ENCODE results near the gene HPS1. TPM values are rescaled to one million over a fixed set of nuclear protein-coding genes. Genes with fewer than 3 reads are reported as not detected.

HPS1 gene
- total and polyA plus RNA-seq, 2 donors (not counting 3 experiments of a cell fraction or from before 2014, with no cell fraction given): 60.7 to 67.5 TPM

DNA sequence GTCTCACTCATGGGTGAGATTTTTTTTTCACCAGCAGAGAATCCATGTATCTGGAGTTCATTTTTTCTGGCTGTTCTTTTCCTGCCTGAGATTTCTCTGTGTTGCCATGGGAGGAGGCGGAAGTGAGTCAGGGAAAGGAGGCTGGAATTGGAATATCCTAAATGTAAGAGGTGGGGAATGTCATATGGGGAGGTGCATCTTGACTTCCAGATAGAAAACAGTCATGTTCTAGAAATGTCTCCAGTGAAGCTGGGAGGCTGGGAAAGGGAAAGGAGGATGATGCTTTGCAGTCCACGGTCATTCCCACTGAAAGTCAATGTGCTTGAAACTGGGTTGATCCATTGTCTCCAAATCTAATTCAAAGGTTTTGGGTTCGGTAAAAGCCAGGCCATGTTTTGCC is 39.7 kb upstream of the HPS1 start:
- intact Hi-C loops (cut with micrococcal nuclease): no loop called here
- H3K27ac ChIP-seq (ENCODE audit: insufficient read depth, low read depth, low read length): no peak overlapping the region
- no peaks in the 10 kb centered on the region for H3K36me3 ChIP-seq (ENCODE audit: control insufficient read depth in 2 of 2, extremely low read depth in 1 of 2, insufficient read depth in 2 of 2, low read length in 2 of 2)
- no peaks in the 10 kb centered on the region for H3K9me1 ChIP-seq (replicated peaks; ENCODE audit: control insufficient read depth, extremely low read depth, insufficient read depth, low read length)
- H3K9me3 ChIP-seq (replicated peaks; ENCODE audit: control insufficient read depth, insufficient read depth, low read length): no peaks in the 10 kb centered on the region
- CTCF ChIA-PET: no interaction called here
- no peaks in the 10 kb centered on the region for H3K4me1 ChIP-seq (ENCODE audit: control insufficient read depth, extremely low read depth, insufficient read depth, low read length)
- no peak overlapping the region for H3K9ac ChIP-seq (replicated peaks; ENCODE audit: extremely low read depth, insufficient read depth, low read length)
- DNase-seq (ENCODE audit: low read depth, low spot score) (no peak), FAIRE-seq (no peak)
- no peak overlapping the region for H3K4me3 ChIP-seq (replicated peaks in 1 of 3; ENCODE audit: insufficient read depth in 1 of 3, low read depth in 1 of 3, low read length in 3 of 3)
- dilution Hi-C loops (cut with MboI; ENCODE audit: extremely low pct_ligation_motif_present, low sequenced_read_pairs): no loop called here
- no TSS peak for BruUV-seq (replicated peaks)
- no peak overlapping the region for H2AFZ ChIP-seq (ENCODE audit: low read depth, low read length)
- H3K79me2 ChIP-seq (ENCODE audit: control insufficient read depth, insufficient read depth, low read length): no peaks in the 10 kb centered on the region
- no peak overlapping the region for H3K4me2 ChIP-seq (ENCODE audit: insufficient read depth, low read length)
- POLR2A ChIA-PET: no interaction called here
- H4K20me1 ChIP-seq (replicated peaks; ENCODE audit: control insufficient read depth, extremely low read depth, insufficient read depth, low read length): no peaks in the 10 kb centered on the region
- no peaks in the 10 kb centered on the region for H3K27me3 ChIP-seq (ENCODE audit: control insufficient read depth in 2 of 2, insufficient read depth in 2 of 2, low read length in 2 of 2)
- TF ChIP-seq MAX (IDR thresholded peaks at IDR 0.05; ENCODE audit: insufficient read depth, insufficient read length) (no peak), MYC (IDR thresholded peaks at IDR 0.05; ENCODE audit: low read depth, low read length) (no peak), FOS (IDR thresholded peaks at IDR 0.05; ENCODE audit: borderline replicate concordance, insufficient read depth, low read length) (peak; percentile 31), EZH2 (IDR thresholded peaks at IDR 0.05; ENCODE audit: borderline replicate concordance, low read depth, low read length, severe bottlenecking) (no peak)
- TF ChIP-seq, protein P1, sequence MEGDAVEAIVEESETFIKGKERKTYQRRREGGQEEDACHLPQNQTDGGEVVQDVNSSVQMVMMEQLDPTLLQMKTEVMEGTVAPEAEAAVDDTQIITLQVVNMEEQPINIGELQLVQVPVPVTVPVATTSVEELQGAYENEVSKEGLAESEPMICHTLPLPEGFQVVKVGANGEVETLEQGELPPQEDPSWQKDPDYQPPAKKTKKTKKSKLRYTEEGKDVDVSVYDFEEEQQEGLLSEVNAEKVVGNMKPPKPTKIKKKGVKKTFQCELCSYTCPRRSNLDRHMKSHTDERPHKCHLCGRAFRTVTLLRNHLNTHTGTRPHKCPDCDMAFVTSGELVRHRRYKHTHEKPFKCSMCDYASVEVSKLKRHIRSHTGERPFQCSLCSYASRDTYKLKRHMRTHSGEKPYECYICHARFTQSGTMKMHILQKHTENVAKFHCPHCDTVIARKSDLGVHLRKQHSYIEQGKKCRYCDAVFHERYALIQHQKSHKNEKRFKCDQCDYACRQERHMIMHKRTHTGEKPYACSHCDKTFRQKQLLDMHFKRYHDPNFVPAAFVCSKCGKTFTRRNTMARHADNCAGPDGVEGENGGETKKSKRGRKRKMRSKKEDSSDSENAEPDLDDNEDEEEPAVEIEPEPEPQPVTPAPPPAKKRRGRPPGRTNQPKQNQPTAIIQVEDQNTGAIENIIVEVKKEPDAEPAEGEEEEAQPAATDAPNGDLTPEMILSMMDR (IDR thresholded peaks at IDR 0.05; ENCODE audit: extremely low read depth in 1 of 2, insufficient read depth in 1 of 2, low read depth in 1 of 2, low read length in 2 of 2): no peak

DNA sequence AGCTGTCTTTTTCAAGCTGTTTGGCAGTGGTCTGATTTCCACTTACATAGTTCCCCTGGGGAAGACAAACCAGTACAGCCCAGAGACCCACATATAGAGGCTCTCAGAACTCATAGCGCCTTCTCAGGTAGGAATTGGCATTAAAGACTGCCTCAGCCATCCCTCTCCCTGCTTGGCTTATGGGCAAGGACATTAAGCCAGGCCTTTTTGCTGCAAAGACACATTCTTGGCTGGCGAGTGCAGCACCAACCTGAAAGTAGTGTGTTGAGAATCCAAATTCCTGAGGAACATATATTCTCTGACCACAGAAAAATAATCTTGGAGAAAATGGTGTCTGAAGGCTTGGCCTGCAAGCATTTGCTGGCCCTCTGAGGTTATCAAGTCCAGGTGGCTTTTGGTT is 39.2 kb upstream of the HPS1 start:
- Histone ChIP-seq H3K9me3 (replicated peaks; ENCODE audit: control insufficient read depth, insufficient read depth, low read length) (no peaks in the 10 kb centered on the region), H2AFZ (ENCODE audit: low read depth, low read length) (no peak overlapping the region), H3K36me3 (ENCODE audit: control insufficient read depth in 2 of 2, extremely low read depth in 1 of 2, insufficient read depth in 2 of 2, low read length in 2 of 2) (no peaks in the 10 kb centered on the region), H3K4me2 (ENCODE audit: insufficient read depth, low read length) (no peak overlapping the region), H3K79me2 (ENCODE audit: control insufficient read depth, insufficient read depth, low read length) (no peaks in the 10 kb centered on the region), H3K9me1 (replicated peaks; ENCODE audit: control insufficient read depth, extremely low read depth, insufficient read depth, low read length) (no peaks in the 10 kb centered on the region), H4K20me1 (replicated peaks; ENCODE audit: control insufficient read depth, extremely low read depth, insufficient read depth, low read length) (no peaks in the 10 kb centered on the region), H3K4me3 (replicated peaks in 1 of 3; ENCODE audit: insufficient read depth in 1 of 3, low read depth in 1 of 3, low read length in 3 of 3) (no peak overlapping the region), H3K4me1 (ENCODE audit: control insufficient read depth, extremely low read depth, insufficient read depth, low read length) (no peaks in the 10 kb centered on the region), H3K9ac (replicated peaks; ENCODE audit: extremely low read depth, insufficient read depth, low read length) (no peak overlapping the region), H3K27me3 (ENCODE audit: control insufficient read depth in 2 of 2, insufficient read depth in 2 of 2, low read length in 2 of 2) (no peaks in the 10 kb centered on the region), H3K27ac (ENCODE audit: insufficient read depth, low read depth, low read length) (no peak overlapping the region)
- intact Hi-C loops (cut with micrococcal nuclease): no loop called here
- dilution Hi-C loops (cut with MboI; ENCODE audit: extremely low pct_ligation_motif_present, low sequenced_read_pairs): no loop called here
- POLR2A ChIA-PET: no interaction called here
- TF ChIP-seq EZH2 (IDR thresholded peaks at IDR 0.05; ENCODE audit: borderline replicate concordance, low read depth, low read length, severe bottlenecking) (no peak), MYC (IDR thresholded peaks at IDR 0.05; ENCODE audit: low read depth, low read length) (no peak), FOS (IDR thresholded peaks at IDR 0.05; ENCODE audit: borderline replicate concordance, insufficient read depth, low read length) (no peak), POLR2AphosphoS5 (IDR thresholded peaks at IDR 0.05; ENCODE audit: insufficient read depth, low read depth, low read length) (no peak), POLR2A (IDR thresholded peaks at IDR 0.05; ENCODE audit: low read depth, low read length) (no peak), JUN (IDR thresholded peaks at IDR 0.05; ENCODE audit: borderline replicate concordance, insufficient read depth, insufficient read length, low read depth) (no peak), GATA2 (IDR thresholded peaks at IDR 0.05; ENCODE audit: insufficient read depth, insufficient read length, low read depth, low read length) (no peak), MAX (IDR thresholded peaks at IDR 0.05; ENCODE audit: insufficient read depth, insufficient read length) (no peak)
- TF ChIP-seq, protein P1 (IDR thresholded peaks at IDR 0.05; ENCODE audit: extremely low read depth in 1 of 2, insufficient read depth in 1 of 2, low read depth in 1 of 2, low read length in 2 of 2): no peak
- DNase-seq (ENCODE audit: low read depth, low spot score) (no peak), FAIRE-seq (no peak)
- no TSS peak for BruUV-seq (replicated peaks)
- CTCF ChIA-PET: interaction anchor here (1.3 kb wide), 1 partner anchor 19 kb away, joined by 3 read pairs; no protein-coding TSS in a partner anchor

All from endothelial cell of umbilical vein (primary cell).